ENCODE results near the gene SLC35E4.

DNA sequence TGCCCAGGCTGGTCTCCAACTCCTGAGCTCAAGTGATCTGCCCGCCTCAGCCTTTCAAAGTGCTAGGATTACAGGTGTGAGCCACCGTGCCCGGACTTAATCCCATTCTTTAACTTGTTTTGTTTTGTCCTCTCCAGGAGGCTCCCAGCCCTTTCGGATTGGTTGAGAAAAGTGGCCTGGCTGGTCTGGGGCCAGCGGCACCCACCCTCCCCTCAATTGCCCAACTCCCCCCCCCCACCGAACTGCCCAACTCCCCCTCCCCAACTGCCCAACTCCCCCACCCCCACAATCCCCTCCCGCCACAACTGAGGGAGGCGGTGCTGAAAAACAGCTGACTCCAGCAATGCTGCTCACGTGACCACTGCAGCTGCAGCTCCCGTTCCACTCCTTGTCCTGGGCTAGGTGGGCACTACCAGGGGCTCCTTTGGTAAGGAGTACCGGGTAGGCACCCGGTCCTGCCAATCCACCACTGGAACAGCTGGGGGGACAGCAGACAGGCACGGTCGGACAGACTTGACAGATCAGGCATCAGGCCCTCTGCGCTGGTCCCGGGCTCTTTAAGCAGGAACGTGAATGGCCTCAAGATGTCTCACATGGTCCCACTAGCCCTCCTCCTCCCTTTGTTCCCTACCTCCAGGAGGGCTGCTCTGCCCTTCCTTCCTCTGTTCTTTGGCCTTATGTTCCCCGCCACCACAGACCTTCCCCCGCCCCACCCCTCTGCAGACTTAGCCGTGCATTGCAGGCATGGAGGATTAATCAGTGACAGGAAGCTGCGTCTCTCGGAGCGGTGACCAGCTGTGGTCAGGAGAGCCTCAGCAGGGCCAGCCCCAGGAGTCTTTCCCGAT, 28.9 kb upstream of the SLC35E4 start, which contains the start of gene TCN2:
- TF ChIP-seq GATA2 (IDR thresholded peaks at IDR 0.05; ENCODE audit: low read depth, low read length) (no peak), GATA3 (IDR thresholded peaks at IDR 0.05; ENCODE audit: low read depth, low read length) (no peak)

All from SH-SY5Y (cell line).